ENCODE measurements around the gene FBXO7.

The FBXO7 gene

GRCh38 chr22:32509045-32509444 lies 34.4 kb downstream of the FBXO7 start:
- Histone ChIP-seq H4K20me1 (ENCODE audit: insufficient read depth, low read length) (no peaks in the 10 kb centered on the region), H3K36me3 (replicated peaks; ENCODE audit: low read depth, low read length) (no peaks in the 10 kb centered on the region), H3K9ac (ENCODE audit: low read length) (no peak overlapping the region), H3K27me3 (ENCODE audit: low read depth, low read length) (no peaks in the 10 kb centered on the region), H3K27ac (ENCODE audit: low read length) (no peak overlapping the region), H3K9me3 (ENCODE audit: insufficient read depth, low read length) (no peaks in the 10 kb centered on the region), H3K4me2 (ENCODE audit: low read length) (no peak overlapping the region), H2AFZ (ENCODE audit: low read depth, low read length) (no peak overlapping the region), H3K4me3 (ENCODE audit: low read length) (no peak overlapping the region), H3K79me2 (ENCODE audit: low read length) (no peaks in the 10 kb centered on the region), H3K4me1 (ENCODE audit: low read length) (no peaks in the 10 kb centered on the region)
- TF ChIP-seq CTCF (IDR thresholded peaks at IDR 0.05; ENCODE audit: low read depth, low read length): no peak
- TF ChIP-seq EZH2phosphoT487 (IDR thresholded peaks at IDR 0.05; ENCODE audit: low read depth): no peak

GRCh38 chr22:32511274-32511673 lies 36.7 kb downstream of the FBXO7 start:
- no peaks in the 10 kb centered on the region for H3K9me3 ChIP-seq (ENCODE audit: insufficient read depth, low read length)
- H3K36me3 ChIP-seq (replicated peaks; ENCODE audit: low read depth, low read length): no peaks in the 10 kb centered on the region
- H3K4me3 ChIP-seq (ENCODE audit: low read length): no peak overlapping the region
- no peak overlapping the region for H3K27ac ChIP-seq (ENCODE audit: low read length)
- H2AFZ ChIP-seq (ENCODE audit: low read depth, low read length): no peak overlapping the region
- TF ChIP-seq EZH2phosphoT487 (IDR thresholded peaks at IDR 0.05; ENCODE audit: low read depth) (no peak), CTCF (IDR thresholded peaks at IDR 0.05; ENCODE audit: low read depth, low read length) (no peak)
- no peak overlapping the region for H3K4me2 ChIP-seq (ENCODE audit: low read length)
- H4K20me1 ChIP-seq (ENCODE audit: insufficient read depth, low read length): no peaks in the 10 kb centered on the region
- H3K9ac ChIP-seq (ENCODE audit: low read length): no peak overlapping the region
- no peaks in the 10 kb centered on the region for H3K79me2 ChIP-seq (ENCODE audit: low read length)
- no peaks in the 10 kb centered on the region for H3K4me1 ChIP-seq (ENCODE audit: low read length)
- H3K27me3 ChIP-seq (ENCODE audit: low read depth, low read length): no peaks in the 10 kb centered on the region

- H3K9me3 ChIP-seq (ENCODE audit: insufficient read depth, low read length): no peaks in the 10 kb centered on the region
- H3K4me1 ChIP-seq (ENCODE audit: low read length): no peaks in the 10 kb centered on the region
- no peaks in the 10 kb centered on the region for H4K20me1 ChIP-seq (ENCODE audit: insufficient read depth, low read length)
- H2AFZ ChIP-seq (ENCODE audit: low read depth, low read length): no peak overlapping the region
- H3K79me2 ChIP-seq (ENCODE audit: low read length): no peaks in the 10 kb centered on the region
- H3K9ac ChIP-seq (ENCODE audit: low read length): no peak overlapping the region
- no peak for TF ChIP-seq CTCF (IDR thresholded peaks at IDR 0.05; ENCODE audit: low read depth, low read length)
- no peak for TF ChIP-seq EZH2phosphoT487 (IDR thresholded peaks at IDR 0.05; ENCODE audit: low read depth)
- no peak overlapping the region for H3K27ac ChIP-seq (ENCODE audit: low read length)
- H3K36me3 ChIP-seq (replicated peaks; ENCODE audit: low read depth, low read length): no peaks in the 10 kb centered on the region
- no peaks in the 10 kb centered on the region for H3K27me3 ChIP-seq (ENCODE audit: low read depth, low read length)
- no peak overlapping the region for H3K4me3 ChIP-seq (ENCODE audit: low read length)
- H3K4me2 ChIP-seq (ENCODE audit: low read length): no peak overlapping the region
Measured at GRCh38 chr22:32511776-32512175, 37.2 kb downstream of the FBXO7 start.

- Histone ChIP-seq H3K9me3 (ENCODE audit: insufficient read depth, low read length) (no peaks in the 10 kb centered on the region), H2AFZ (ENCODE audit: low read depth, low read length) (no peak overlapping the region), H3K27me3 (ENCODE audit: low read depth, low read length) (no peaks in the 10 kb centered on the region), H3K9ac (ENCODE audit: low read length) (no peak overlapping the region), H3K36me3 (replicated peaks; ENCODE audit: low read depth, low read length) (no peaks in the 10 kb centered on the region), H3K4me2 (ENCODE audit: low read length) (no peak overlapping the region), H4K20me1 (ENCODE audit: insufficient read depth, low read length) (no peaks in the 10 kb centered on the region), H3K27ac (ENCODE audit: low read length) (no peak overlapping the region), H3K79me2 (ENCODE audit: low read length) (no peaks in the 10 kb centered on the region), H3K4me1 (ENCODE audit: low read length) (no peaks in the 10 kb centered on the region), H3K4me3 (ENCODE audit: low read length) (no peak overlapping the region)
- TF ChIP-seq CTCF (IDR thresholded peaks at IDR 0.05; ENCODE audit: low read depth, low read length) (no peak), EZH2phosphoT487 (IDR thresholded peaks at IDR 0.05; ENCODE audit: low read depth) (no peak)
Measured at GRCh38 chr22:32512267-32512982, 37.8 kb downstream of the FBXO7 start.

All from OCI-LY3 (cell line).